ENCODE data around the gene MRPL9.
"Not testable (repeated sequence)": the region's sequence is repeated elsewhere in the genome, so short reads cannot be mapped to it uniquely, and the experiment has no call there.

The MRPL9 gene

DNA sequence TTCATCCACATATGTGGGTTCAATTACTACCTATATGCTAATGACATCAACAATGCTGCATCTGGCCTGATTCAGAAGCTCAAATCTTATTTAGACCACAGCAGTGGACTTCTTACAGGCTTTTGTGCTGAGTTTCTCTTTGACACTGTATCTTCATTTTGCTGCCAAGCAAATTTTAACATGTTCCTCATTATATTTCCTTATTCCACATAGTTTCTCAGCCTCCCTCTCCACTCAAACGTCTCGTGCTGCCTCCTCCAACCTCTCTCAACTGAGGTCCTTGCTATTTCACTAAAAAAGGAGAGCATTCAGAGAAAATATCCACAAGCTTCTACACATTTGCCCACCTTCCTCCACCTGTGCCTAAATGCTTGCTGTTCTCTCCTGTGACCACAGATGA, 20.5 kb upstream of the MRPL9 start:
- no peak for DNase-seq (ENCODE audit: low spot score)

DNA sequence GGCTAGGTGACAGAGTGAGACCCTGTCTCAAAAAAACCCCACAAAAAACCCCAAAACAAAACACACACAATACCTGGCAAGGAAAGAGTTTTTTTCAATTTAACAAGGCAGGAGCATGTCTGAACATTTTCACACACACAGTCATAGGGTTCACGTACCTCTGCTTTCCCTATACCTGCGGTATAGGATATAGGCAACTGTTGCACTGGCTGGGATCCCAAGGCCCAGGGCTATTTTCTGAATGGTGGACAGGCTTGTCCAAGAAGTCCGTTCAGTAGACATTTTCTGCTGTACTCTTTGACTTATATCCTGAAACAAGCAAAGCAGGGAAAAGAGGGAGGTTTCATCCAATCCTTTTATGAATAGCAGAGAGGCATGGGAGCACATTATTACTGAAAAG, 19.4 kb upstream of the MRPL9 start:
- DNase-seq (ENCODE audit: low spot score), result no peak

DNA sequence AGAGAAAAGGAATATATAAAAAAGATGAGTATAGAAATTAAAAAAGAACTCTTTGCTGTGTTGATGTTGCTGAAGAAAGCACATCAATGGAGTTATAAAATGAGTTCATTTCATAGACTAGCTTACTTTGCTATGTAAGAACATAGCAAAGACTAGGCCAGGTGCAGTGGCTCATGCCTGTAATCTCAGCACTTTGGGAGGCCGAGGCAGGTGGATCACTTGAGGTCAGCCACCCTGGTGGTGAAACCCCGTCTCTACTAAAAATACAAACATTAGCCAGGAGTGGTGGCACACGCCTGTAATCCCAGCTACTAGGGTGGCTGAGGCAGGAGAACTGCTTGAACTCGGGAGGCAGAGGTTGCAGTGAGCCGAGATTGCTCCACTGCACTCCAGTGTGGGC, 18.7 kb upstream of the MRPL9 start:
- not testable (repeated sequence) for DNase-seq (ENCODE audit: low spot score)

DNA sequence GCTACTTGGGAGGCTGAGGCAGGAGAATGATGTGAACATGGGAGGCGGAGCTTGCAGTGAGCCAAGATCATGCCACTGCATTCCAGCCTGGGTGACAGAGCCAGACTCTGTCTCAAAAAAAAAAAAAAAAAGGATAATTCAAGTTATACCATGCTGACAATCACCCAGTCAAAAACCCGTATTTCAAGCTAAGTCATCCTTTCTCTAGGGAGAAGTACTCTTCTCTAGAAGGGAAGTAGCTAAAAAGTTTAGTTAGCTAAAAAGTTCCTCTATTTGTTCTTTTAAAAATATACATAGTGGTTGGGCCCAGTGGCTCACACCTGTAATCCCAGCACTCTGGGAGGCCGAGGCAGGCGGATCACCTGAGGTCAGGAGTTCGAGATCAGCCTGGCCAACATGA, 17.4 kb upstream of the MRPL9 start:
- DNase-seq (ENCODE audit: low spot score), result not testable (repeated sequence)

DNA sequence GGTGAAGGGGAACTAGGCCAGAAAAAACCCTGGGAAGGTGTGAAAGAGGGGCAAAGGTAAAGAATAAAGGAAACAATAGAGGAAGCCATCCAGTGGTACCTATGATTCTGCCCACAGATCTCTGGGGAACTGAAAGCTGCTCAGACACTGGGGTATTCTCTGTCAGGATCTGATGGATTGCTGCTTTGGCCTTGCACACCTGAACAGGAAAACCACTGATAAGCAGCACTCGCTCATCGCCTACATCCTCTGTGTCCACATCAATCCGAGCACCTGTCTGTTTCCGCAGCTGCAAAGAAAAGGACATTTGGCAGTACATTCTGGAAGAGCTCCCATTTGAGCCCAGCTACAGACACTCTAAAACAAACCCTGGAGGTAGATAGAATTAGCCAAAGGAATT, 16.6 kb upstream of the MRPL9 start:
- DNase-seq (ENCODE audit: low spot score), result no peak

DNA sequence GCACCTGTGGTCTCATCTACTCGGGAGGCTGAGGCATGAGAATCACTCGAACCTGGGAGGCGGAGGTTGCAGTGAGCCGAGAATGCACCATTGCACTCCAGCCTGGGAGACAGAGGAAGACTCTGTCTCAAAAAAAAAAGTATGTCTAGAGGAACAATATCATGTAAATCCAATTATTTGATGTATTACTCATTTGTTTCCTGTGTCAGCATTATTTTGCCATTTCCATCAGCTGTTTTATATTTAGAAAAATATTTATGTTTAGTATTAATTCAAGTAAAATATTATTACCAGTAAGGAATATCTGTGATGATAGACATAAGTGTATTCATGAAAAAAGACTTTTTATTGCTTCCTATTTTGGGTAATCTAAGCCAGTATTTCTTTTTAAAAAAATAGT, 14.0 kb upstream of the MRPL9 start:
- DNase-seq (ENCODE audit: low spot score), result no peak

DNA sequence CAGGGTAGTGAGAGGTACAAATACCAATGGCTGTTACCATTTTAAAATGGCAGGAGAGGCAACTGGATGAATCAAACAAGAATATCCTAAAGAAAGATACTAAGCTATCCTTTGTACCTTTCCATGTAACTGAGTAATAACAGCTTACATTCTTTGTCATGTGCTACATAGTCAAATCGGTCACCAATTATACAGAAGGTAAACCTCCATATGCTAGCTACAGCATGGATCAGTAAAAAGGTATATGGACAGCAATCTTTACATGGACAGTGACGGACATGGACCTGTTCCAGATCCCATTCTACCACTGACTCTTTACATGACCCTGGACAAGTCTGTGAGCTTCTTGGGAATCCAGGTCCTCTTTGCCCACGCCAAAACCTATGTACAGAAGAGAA, 13.4 kb upstream of the MRPL9 start:
- no peak for DNase-seq (ENCODE audit: low spot score)

DNA sequence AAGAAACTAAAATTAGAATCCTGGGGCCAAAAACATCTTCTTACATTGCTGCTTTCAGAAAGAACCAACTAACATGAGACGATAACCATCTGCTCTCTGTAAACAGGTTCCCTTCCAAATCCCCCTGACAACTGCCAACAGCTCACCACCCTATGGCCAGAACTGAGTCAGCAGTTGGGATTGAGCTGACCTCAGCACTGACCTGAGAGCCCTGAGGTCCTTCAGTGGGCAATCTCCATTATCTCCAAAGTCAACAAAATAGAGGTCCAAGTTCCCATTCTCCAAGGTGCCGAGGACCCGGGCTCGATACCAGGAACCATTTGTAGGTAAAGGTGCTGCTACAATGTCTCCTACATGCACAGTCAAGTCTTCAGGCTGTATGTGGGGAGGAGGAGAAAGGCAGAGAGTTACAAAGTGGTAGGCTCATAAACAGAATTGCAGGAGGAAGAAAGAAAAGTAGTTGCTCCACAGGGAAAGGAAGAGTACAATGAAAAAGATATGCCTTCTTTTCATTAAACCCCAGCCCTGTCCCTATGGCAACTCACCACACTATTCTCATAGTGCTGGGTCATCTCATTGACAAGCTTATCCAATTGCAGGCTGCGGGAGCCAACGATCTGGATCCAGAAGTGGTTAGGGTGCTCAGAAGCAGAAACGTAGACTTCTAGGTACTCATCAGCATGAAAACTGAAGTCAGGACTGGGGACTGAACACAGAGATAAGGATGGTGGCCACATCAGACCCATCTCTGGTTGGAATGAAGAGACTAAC, 12.8 kb upstream of the MRPL9 start:
- no peak for DNase-seq (ENCODE audit: low spot score)

DNA sequence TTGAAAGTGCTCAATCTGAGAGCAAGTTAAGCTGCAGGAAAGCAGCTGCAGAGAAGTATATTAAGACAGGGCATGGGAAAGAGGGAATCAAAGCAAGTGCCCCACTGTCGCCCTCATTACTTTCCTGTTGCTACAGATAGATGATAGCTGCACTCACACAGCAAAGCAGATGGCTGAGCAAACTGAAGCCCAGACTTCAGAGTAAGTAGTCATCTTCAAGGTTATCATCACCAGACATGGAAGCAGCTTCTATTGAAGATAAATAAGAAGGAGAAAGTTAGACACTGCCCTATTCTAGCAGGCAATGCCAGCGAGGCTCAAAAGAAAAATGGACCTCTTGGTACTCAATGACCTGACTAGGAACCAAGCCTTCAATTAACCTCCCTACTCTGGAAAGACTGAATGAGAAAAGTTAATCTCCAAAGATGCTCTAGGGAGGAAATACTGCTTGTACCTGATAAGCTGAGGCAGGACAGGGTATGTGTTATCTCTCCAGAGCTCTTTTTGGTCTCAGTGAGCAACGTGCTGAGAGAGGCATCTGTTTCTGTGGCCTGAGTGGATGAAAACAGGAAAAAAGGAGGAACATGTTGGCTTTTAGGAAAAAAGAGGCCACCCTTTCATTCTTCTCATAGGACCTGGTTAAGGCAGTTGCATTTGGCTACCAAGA, 11.1 kb upstream of the MRPL9 start:
- DNase-seq (ENCODE audit: low spot score), result no peak

DNA sequence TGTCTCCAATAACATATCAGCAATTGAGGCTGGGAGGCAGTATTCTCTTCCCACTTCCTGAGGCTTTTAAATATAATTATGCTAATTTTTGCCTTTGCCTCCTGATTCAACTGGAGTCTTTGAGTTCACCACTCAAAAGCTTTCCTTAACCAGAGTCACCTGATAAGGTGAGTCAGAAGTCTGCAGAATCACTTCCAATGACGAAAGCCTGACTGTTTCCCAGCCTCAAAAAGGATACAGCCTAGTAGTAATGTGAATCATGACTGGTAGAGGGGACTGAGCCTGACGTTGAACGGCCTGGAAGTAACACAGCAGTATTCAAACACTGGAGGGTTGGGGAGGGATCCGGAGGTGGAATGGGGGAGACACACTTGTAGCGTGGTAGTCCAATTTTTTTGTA, 10.4 kb upstream of the MRPL9 start:
- DNase-seq (ENCODE audit: low spot score), result no peak

DNA sequence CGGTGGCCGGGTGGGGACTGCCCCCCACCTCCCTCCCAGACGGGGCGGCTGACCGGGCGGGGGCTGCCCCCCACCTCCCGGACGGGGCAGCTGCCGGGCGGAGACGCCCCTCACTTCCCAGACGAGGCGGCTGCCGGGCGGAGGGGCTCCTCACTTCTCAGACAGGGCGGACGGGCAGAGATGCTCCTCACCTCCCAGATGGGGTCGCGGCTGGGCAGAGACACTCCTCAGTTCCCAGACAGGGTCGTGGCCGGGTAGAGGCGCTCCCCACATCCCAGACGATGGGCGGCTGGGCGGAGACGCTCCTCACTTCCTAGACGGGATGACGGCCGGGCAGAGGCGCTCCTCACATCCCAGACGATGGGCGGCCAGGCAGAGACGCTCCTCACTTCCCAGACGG, 6.0 kb upstream of the MRPL9 start:
- not testable (repeated sequence) for DNase-seq (ENCODE audit: low spot score)

DNA sequence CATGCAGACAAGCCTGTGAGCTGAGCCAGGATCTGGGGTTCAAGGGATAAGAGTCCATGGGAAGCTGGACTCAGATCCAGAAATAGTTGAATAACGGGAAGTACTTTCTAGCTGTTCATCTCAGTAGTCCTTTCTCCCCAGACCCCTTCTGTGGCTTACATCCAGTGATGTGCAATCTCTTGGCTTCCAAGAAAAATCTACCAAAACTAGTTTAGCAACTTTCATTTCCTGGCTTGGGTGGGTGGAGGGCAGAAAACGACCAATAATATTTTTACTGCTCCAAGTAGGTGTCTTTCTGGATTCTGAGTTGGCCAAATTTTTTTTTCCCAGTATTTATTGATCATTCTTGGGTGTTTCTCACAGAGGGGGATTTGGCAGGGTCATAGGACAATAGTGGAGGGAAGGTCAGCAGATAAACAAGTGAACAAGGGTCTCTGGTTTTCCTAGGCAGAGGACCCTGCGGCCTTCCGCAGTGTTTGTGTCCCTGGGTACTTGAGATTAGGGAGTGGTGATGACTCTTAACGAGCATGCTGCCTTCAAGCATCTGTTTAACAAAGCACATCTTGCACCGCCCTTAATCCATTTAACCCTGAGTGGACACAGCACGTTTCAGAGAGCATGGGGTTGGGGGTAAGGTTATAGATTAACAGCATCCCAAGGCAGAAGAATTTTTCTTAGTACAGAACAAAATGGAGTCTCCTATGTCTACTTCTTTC, 5.2 kb upstream of the MRPL9 start:
- DNase-seq (ENCODE audit: low spot score), result not testable (repeated sequence)

DNA sequence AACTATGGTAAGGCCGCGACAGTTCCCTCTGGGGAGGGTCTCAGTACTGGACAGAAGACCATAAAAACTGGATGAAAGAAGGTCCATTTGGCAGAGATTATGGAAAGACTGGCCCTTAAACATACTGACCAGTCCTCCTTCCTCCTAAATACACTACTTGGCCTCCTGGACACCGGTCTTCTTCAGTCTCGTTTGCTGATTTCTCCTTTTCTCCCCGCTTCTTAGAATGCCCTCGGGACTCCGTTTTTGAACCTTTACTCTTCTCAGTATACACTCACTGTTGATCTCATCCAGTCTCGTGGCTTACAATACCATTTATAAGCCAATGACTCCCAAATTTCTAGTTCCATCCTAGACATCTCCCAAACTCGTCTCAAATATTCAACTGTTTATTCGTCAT, 694 bp upstream of the MRPL9 start:
- no peak for DNase-seq (ENCODE audit: low spot score)

DNA sequence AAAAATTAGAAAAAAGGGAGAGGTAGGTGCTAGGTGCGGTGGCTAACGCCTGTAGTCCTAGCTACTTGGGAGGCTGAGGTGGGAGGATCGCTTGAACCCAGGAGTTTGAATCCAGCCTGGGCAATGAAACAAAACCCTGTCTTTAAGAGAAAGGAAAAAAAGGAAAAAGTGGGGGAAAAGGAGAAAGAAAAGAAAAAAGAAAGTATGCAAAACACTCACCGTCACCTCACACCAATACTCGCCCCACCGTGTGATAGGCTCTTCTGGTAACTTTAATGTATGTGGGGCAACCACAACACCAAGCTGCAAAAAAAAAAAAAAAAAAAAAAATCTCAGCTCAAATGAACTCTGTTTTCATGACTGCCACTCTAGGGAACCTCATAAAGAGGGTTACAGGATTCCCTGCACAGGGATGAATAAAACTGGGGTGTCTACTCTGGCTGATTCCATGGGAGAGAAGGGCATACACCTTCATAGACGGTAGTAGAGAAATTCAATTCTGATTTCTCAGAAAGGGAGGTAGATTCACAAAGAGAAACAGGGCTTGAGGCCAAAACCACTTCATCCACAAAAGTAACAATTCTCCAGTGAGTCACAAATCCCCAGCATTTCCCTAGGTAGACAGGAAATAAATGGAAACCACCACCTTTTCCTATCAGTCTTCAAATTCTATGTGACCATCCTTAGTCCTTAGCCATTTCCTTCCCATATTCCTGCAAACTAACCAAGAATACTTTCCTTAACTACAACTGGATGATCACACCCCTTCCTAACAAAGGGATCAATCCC, 2.5 kb downstream of the MRPL9 start:
- DNase-seq (ENCODE audit: low spot score), result no peak

DNA sequence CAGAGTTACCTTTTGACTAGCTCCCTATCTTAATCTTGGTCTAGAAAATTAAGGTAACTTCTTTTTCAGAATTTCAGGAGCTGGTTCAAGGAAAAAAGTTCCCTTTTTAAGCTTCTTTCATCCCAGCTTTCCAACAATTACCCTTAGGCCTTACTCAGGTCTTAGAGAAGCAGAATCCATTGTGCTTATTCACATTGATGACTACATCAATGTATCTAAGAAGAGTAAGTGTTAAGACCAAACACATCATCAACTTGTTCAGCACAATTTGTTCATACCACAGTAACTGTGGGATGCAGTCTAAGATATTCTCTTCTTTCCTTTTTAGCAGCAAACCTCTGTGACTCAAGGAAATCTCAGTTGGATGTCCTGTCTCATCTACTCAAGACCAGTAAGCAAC, 4.1 kb downstream of the MRPL9 start:
- no peak for DNase-seq (ENCODE audit: low spot score)

DNA sequence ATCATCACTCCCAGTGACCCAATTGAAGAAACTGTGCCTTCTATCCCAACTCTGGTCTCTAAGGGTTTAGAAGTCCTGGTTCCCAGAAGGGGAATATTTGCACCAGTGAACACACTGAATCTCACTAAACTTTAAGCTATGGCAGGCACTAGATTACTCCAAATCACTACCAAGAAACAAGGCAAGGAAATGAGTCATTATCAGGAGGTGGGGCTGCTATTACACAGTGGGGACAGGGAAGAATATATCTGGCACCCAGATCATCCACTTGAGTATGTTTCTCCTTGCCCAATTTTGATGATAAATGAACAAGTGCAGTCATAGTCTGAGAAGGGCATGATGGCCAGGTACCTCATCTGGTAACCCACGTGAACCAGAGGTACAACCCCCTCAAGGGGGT, 7.0 kb downstream of the MRPL9 start:
- DNase-seq (ENCODE audit: low spot score), result no peak

DNA sequence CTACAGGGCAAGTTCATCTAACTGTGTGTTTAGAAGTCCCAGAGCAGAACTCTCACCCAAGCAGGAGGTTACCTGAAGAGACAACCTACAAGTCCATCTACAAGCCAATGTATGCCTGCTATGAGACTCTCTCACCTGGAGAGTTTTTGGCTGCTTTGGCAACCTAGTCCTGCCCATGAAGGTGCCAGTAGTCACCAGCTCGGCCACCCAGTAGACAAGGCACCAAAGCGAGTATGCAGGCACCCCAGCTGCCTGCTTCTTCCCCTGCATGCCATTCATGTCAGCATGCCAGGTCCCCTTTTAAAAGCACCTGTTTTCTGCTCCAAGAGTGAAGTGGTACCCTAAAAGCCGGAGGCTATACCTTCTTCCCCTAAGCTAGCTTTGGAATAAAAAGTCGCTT, 21.8 kb downstream of the MRPL9 start:
- DNase-seq (ENCODE audit: low spot score), result no peak

DNA sequence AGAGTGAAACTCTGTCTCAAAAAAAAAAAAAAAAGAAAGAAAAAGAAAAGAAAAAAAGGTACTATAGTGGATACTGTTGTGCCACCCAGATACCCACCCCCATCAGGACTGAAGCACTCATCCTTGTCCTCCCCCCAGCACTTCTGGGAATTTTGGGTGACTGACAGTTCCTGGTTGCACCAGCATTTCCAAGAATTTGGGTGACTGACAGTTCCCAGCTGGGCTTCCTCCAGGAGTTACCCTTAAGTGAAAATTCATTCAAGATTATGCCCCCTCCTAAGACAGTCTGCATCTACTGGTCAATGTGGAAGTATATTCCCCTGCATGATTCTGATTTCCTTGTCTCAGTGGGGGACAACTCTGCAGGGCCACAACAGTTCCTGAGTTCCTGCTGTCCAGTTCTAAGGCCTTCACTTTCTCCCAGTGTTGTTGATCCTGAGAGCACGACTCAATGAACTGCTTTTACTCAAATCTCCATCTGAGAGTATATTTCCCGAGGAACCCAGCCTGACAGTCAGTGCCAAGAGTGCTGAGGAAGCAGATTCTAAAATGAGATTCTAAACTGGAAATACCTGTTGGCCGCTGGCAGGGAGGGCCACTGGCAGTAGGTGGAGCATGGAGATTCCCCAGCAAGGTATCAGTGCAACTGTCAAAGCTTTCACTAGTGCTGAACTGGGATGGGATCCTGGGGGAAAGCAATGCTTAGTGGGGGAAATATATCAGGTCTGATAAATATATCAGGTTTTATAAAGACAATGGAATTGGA, 23.5 kb downstream of the MRPL9 start:
- DNase-seq (ENCODE audit: low spot score), result no peak

DNA sequence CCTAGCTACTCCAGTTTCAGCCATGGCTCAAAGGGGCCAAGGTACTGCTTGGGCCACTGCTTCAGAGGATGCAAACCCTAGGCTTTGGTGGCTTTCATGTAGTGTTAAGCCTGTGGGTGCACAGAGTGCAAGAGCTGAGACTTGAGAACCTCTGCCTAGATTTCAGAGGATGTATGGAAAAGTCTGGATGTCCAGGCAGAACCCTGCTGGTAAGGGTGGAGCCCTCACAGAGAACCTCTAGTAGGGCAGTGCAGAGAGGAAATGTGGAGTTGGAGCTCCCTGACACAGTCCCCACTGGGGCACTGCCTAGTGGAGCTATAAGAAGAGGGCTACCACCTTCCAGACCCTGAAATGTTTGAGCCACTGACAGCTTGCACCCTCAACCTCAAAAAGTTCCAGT, 25.8 kb downstream of the MRPL9 start:
- no peak for DNase-seq (ENCODE audit: low spot score)

DNA sequence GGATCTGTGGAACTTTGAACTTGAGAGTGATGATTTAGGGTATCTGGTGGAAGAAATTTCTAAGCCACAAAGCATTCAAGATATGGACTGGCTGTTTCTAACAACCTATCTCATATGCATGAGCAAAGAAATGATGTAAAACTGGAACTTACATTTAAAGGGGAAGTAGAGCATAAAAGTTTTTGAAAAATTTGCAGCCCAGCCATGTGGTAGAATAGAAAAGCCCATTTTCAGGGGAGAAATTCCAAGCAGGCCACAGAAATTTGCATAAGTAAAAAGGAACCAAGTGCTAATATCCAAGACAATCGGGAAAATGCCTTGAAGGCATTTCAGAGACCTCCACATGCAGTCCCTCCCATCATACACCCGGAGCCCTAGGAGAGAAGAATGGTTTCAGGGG, 26.3 kb downstream of the MRPL9 start:
- DNase-seq (ENCODE audit: low spot score), result no peak

DNA sequence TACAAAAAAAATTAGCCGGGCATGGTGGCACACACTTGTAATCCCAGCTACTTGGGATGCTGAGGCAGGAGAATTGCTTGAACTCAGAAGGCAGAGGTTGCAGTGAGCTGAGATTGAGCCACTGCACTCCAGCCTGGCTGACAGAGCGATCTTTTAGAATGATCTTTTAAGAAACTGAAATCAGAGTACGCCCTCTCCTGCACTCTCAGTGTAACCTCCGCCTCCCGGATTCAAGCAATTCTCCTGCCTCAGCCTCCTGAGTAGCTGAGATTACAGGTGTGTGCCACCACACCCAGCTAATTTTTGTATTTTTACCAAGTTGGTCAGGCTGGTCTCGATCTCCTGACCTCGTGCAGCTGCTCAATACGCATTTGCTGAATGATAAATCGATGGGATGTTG, 29.3 kb downstream of the MRPL9 start:
- DNase-seq (ENCODE audit: low spot score), result not testable (repeated sequence)

DNA sequence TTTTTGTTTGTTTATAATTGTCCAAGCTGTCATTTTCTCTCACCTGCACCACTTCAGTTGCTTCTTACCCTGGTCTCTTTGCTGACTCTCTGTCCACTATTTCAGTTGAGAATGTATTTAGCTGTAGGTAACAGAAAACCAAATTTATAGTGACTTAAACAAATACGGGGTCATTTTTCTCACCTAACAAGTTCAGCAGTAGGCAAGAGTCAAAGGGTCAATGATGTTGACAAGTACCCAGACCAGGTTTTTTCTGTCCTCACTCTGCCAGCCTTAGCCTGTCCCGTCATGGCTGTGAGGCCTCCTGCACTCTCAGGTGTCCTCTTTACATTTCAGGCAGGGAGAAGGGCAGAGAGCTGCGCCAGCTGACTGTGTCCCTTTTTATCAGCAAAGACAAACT, 30.2 kb downstream of the MRPL9 start:
- no peak for DNase-seq (ENCODE audit: low spot score)

Measured in globus pallidus (tissue), 1 donor.